ENCODE measurements around the gene RBM17. TPM values are rescaled to one million over a fixed set of nuclear protein-coding genes. Genes with fewer than 3 reads are reported as not detected.

Gene RBM17
- total RNA-seq, 1 experiment from 2014 or later, result 65.4 TPM

DNA sequence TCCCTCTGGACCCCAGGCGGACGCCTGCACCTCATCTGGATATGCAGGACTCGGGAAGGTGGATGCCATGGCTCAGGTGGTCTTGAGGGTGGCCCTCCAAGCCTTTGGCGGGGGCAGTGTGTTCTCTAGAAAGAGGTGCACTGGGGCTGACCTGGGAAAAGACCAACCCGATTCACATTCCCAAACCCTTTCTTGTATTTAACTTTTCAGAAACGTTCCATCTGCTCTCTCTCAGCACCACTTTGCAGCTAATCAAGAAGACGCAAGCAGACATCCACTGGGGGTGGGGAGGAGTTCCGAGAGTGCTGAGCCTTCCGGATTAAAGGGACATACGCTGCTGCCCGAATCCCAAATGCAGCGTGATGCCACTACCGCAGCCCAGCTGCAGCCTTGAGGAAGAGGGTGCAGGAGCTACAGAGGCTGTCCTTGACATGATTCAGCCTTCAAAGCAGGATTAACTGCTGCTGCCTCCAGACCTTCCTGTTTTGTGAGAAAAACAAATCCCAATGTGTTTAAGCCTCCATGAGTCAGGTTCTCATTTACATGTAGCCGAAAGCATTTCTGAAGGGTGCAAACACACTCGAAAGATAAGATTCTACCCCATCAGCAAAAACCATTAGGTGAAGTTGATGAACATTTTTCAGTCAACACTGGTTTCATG, 39.9 kb downstream of the RBM17 start:
- Histone ChIP-seq H3K9me3 (ENCODE audit: control insufficient read depth, insufficient read depth, low read depth, low read length) (no peaks in the 10 kb centered on the region), H3K4me1 (ENCODE audit: control insufficient read depth, insufficient read depth, low read length) (no peaks in the 10 kb centered on the region), H3K27ac (ENCODE audit: low read length) (no peak overlapping the region), H3K27me3 (ENCODE audit: control insufficient read depth, insufficient read depth, low read length) (no peaks in the 10 kb centered on the region), H3K4me3 (ENCODE audit: low read depth in 2 of 2, low read length in 2 of 2) (no peak overlapping the region), H3K36me3 (ENCODE audit: control insufficient read depth, insufficient read depth, low read length) (no peaks in the 10 kb centered on the region)
- in situ Hi-C loops (cut with HindIII; ENCODE audit: low pct_unique_long_range_greater_than_20kb, low sequenced_read_pairs), result no loop called here
- TF ChIP-seq POLR2AphosphoS5 (IDR thresholded peaks at IDR 0.05; ENCODE audit: low read depth, low read length), result no peak
- TF ChIP-seq REST (IDR thresholded peaks at IDR 0.05; ENCODE audit: insufficient read depth in 1 of 2, low read depth in 2 of 2, low read length in 1 of 2), result no peak
- TF ChIP-seq, protein P1, sequence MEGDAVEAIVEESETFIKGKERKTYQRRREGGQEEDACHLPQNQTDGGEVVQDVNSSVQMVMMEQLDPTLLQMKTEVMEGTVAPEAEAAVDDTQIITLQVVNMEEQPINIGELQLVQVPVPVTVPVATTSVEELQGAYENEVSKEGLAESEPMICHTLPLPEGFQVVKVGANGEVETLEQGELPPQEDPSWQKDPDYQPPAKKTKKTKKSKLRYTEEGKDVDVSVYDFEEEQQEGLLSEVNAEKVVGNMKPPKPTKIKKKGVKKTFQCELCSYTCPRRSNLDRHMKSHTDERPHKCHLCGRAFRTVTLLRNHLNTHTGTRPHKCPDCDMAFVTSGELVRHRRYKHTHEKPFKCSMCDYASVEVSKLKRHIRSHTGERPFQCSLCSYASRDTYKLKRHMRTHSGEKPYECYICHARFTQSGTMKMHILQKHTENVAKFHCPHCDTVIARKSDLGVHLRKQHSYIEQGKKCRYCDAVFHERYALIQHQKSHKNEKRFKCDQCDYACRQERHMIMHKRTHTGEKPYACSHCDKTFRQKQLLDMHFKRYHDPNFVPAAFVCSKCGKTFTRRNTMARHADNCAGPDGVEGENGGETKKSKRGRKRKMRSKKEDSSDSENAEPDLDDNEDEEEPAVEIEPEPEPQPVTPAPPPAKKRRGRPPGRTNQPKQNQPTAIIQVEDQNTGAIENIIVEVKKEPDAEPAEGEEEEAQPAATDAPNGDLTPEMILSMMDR (IDR thresholded peaks at IDR 0.05), result no peak
- TF ChIP-seq TCF7L2 (IDR thresholded peaks at IDR 0.05; ENCODE audit: low read depth, low read length), result no peak
- no peak for TF ChIP-seq SIN3A (IDR thresholded peaks at IDR 0.05; ENCODE audit: borderline replicate concordance, insufficient read depth, low read depth, low read length)
- no peak for DNase-seq (ENCODE audit: low read depth, low spot score)
- ChIA-PET CTCF (no interaction called here), POLR2A (no interaction called here)
- no TSS peak for BruUV-seq (replicated peaks)
- ATAC-seq, result no peak
- intact Hi-C loops (cut with micrococcal nuclease; ENCODE audit: unreplicated experiment), result no loop called here

- in situ Hi-C loops (cut with HindIII; ENCODE audit: low pct_unique_long_range_greater_than_20kb, low sequenced_read_pairs), result no loop called here
- ChIA-PET POLR2A (no interaction called here), CTCF (no interaction called here)
- TF ChIP-seq, protein P1 (IDR thresholded peaks at IDR 0.05), result no peak
- TF ChIP-seq POLR2AphosphoS5 (IDR thresholded peaks at IDR 0.05; ENCODE audit: low read depth, low read length) (no peak), REST (IDR thresholded peaks at IDR 0.05; ENCODE audit: insufficient read depth in 1 of 2, low read depth in 2 of 2, low read length in 1 of 2) (no peak), SIN3A (IDR thresholded peaks at IDR 0.05; ENCODE audit: borderline replicate concordance, insufficient read depth, low read depth, low read length) (no peak), TCF7L2 (IDR thresholded peaks at IDR 0.05; ENCODE audit: low read depth, low read length) (no peak)
- BruUV-seq (replicated peaks), result no TSS peak
- H3K4me3 ChIP-seq (ENCODE audit: low read depth in 2 of 2, low read length in 2 of 2), result no peak overlapping the region
- H3K27me3 ChIP-seq (ENCODE audit: control insufficient read depth, insufficient read depth, low read length), result no peaks in the 10 kb centered on the region
- H3K9me3 ChIP-seq (ENCODE audit: control insufficient read depth, insufficient read depth, low read depth, low read length), result no peaks in the 10 kb centered on the region
- no peaks in the 10 kb centered on the region for H3K4me1 ChIP-seq (ENCODE audit: control insufficient read depth, insufficient read depth, low read length)
- no peak overlapping the region for H3K27ac ChIP-seq (ENCODE audit: low read length)
- intact Hi-C loops (cut with micrococcal nuclease; ENCODE audit: unreplicated experiment), result no loop called here
- H3K36me3 ChIP-seq (ENCODE audit: control insufficient read depth, insufficient read depth, low read length), result no peaks in the 10 kb centered on the region
- DNase-seq (ENCODE audit: low read depth, low spot score) (no peak), ATAC-seq (no peak)
Measured at GRCh38 chr10:6130848-6131470, 42.1 kb downstream of the RBM17 start.

Data from Panc1 (cell line).